ENCODE measurements around the gene RPL7A.
"Not testable (repeated sequence)": the region's sequence is repeated elsewhere in the genome, so short reads cannot be mapped to it uniquely, and the experiment has no call there.

Gene RPL7A

GRCh38 chr9:133382507-133383141 lies 34.6 kb downstream of the RPL7A start:
- Histone ChIP-seq H3K4me3 (ENCODE audit: low read depth in 1 of 5, low read length in 5 of 5) (no peak overlapping the region), H3K9ac (ENCODE audit: low read length in 5 of 5) (no peak overlapping the region), H3K27ac (ENCODE audit: low read depth, low read length) (no peak overlapping the region), H3K9me3 (ENCODE audit: control insufficient read depth in 5 of 5, low read length in 5 of 5) (peaks cover 0 to 8% (median 2%) of the 10 kb centered on the region in 5 donors), H3K27me3 (ENCODE audit: control insufficient read depth in 5 of 5, insufficient read depth in 4 of 5, low read length in 5 of 5) (no peaks in the 10 kb centered on the region), H3K4me1 (ENCODE audit: control insufficient read depth in 5 of 5, insufficient read depth in 5 of 5, low read length in 5 of 5) (peaks cover 0 to 7% (median 2%) of the 10 kb centered on the region in 5 donors), H3K36me3 (ENCODE audit: control insufficient read depth in 5 of 5, insufficient read depth in 5 of 5, low read length in 5 of 5) (no peaks in the 10 kb centered on the region)

- Histone ChIP-seq H3K9ac (ENCODE audit: low read length in 5 of 5) (no peak overlapping the region), H3K4me3 (ENCODE audit: low read depth in 1 of 5, low read length in 5 of 5) (no peak overlapping the region), H3K9me3 (ENCODE audit: control insufficient read depth in 5 of 5, low read length in 5 of 5) (peaks cover 0 to under 1% (median 0%) of the 10 kb centered on the region in 5 donors), H3K27me3 (ENCODE audit: control insufficient read depth in 5 of 5, insufficient read depth in 4 of 5, low read length in 5 of 5) (no peaks in the 10 kb centered on the region), H3K4me1 (ENCODE audit: control insufficient read depth in 5 of 5, insufficient read depth in 5 of 5, low read length in 5 of 5) (peaks cover 0 to under 1% (median 0%) of the 10 kb centered on the region in 5 donors), H3K27ac (ENCODE audit: low read depth, low read length) (no peak overlapping the region), H3K36me3 (ENCODE audit: control insufficient read depth in 5 of 5, insufficient read depth in 5 of 5, low read length in 5 of 5) (no peaks in the 10 kb centered on the region)
Measured at GRCh38 chr9:133383438-133383837, 35.4 kb downstream of the RPL7A start.

- no peak overlapping the region for H3K27ac ChIP-seq (ENCODE audit: low read depth, low read length)
- H3K4me3 ChIP-seq (ENCODE audit: low read depth in 1 of 5, low read length in 5 of 5) = no peak overlapping the region
- no peak overlapping the region for H3K9ac ChIP-seq (ENCODE audit: low read length in 5 of 5)
- peaks cover 0 to 2% (median 0%) of the 10 kb centered on the region in 5 donors for H3K27me3 ChIP-seq (ENCODE audit: control insufficient read depth in 5 of 5, insufficient read depth in 4 of 5, low read length in 5 of 5)
- no peaks in the 10 kb centered on the region for H3K36me3 ChIP-seq (ENCODE audit: control insufficient read depth in 5 of 5, insufficient read depth in 5 of 5, low read length in 5 of 5)
- H3K9me3 ChIP-seq (ENCODE audit: control insufficient read depth in 5 of 5, low read length in 5 of 5) = no peaks in the 10 kb centered on the region
- no peaks in the 10 kb centered on the region for H3K4me1 ChIP-seq (ENCODE audit: control insufficient read depth in 5 of 5, insufficient read depth in 5 of 5, low read length in 5 of 5)
Measured at GRCh38 chr9:133384736-133385321, 36.8 kb downstream of the RPL7A start.

- Histone ChIP-seq H3K4me3 (ENCODE audit: low read depth in 1 of 5, low read length in 5 of 5) (no peak overlapping the region), H3K9me3 (ENCODE audit: control insufficient read depth in 5 of 5, low read length in 5 of 5) (no peaks in the 10 kb centered on the region), H3K36me3 (ENCODE audit: control insufficient read depth in 5 of 5, insufficient read depth in 5 of 5, low read length in 5 of 5) (no peaks in the 10 kb centered on the region), H3K27me3 (ENCODE audit: control insufficient read depth in 5 of 5, insufficient read depth in 4 of 5, low read length in 5 of 5) (peaks cover 0 to 4% (median under 1%) of the 10 kb centered on the region in 5 donors), H3K4me1 (ENCODE audit: control insufficient read depth in 5 of 5, insufficient read depth in 5 of 5, low read length in 5 of 5) (no peaks in the 10 kb centered on the region), H3K9ac (ENCODE audit: low read length in 5 of 5) (no peak overlapping the region), H3K27ac (ENCODE audit: low read depth, low read length) (no peak overlapping the region)
Measured at GRCh38 chr9:133385452-133385851, 37.4 kb downstream of the RPL7A start.

- no peak overlapping the region for H3K9ac ChIP-seq (ENCODE audit: low read length in 5 of 5)
- H3K27me3 ChIP-seq (ENCODE audit: control insufficient read depth in 5 of 5, insufficient read depth in 4 of 5, low read length in 5 of 5) = peaks cover 0 to 7% (median 5%) of the 10 kb centered on the region in 5 donors
- no peaks in the 10 kb centered on the region for H3K9me3 ChIP-seq (ENCODE audit: control insufficient read depth in 5 of 5, low read length in 5 of 5)
- no peak overlapping the region for H3K4me3 ChIP-seq (ENCODE audit: low read depth in 1 of 5, low read length in 5 of 5)
- no peaks in the 10 kb centered on the region for H3K36me3 ChIP-seq (ENCODE audit: control insufficient read depth in 5 of 5, insufficient read depth in 5 of 5, low read length in 5 of 5)
- no peak overlapping the region for H3K27ac ChIP-seq (ENCODE audit: low read depth, low read length)
- no peaks in the 10 kb centered on the region for H3K4me1 ChIP-seq (ENCODE audit: control insufficient read depth in 5 of 5, insufficient read depth in 5 of 5, low read length in 5 of 5)
Measured at GRCh38 chr9:133386338-133386737, 38.3 kb downstream of the RPL7A start.

- no peak overlapping the region for H3K27ac ChIP-seq (ENCODE audit: low read depth, low read length)
- H3K27me3 ChIP-seq (ENCODE audit: control insufficient read depth in 5 of 5, insufficient read depth in 4 of 5, low read length in 5 of 5) = peaks cover 0 to 7% (median 5%) of the 10 kb centered on the region in 5 donors
- H3K4me3 ChIP-seq (ENCODE audit: low read depth in 1 of 5, low read length in 5 of 5) = no peak overlapping the region
- H3K9me3 ChIP-seq (ENCODE audit: control insufficient read depth in 5 of 5, low read length in 5 of 5) = no peaks in the 10 kb centered on the region
- no peaks in the 10 kb centered on the region for H3K36me3 ChIP-seq (ENCODE audit: control insufficient read depth in 5 of 5, insufficient read depth in 5 of 5, low read length in 5 of 5)
- no peak overlapping the region for H3K9ac ChIP-seq (ENCODE audit: low read length in 5 of 5)
- no peaks in the 10 kb centered on the region for H3K4me1 ChIP-seq (ENCODE audit: control insufficient read depth in 5 of 5, insufficient read depth in 5 of 5, low read length in 5 of 5)
Measured at GRCh38 chr9:133387680-133388079, 39.7 kb downstream of the RPL7A start.

GRCh38 chr9:133389025-133389557 lies 41.1 kb downstream of the RPL7A start:
- Histone ChIP-seq H3K36me3 (ENCODE audit: control insufficient read depth in 5 of 5, insufficient read depth in 5 of 5, low read length in 5 of 5) (no peaks in the 10 kb centered on the region), H3K27ac (ENCODE audit: low read depth, low read length) (no peak overlapping the region)

GRCh38 chr9:133389562-133389961 lies 41.5 kb downstream of the RPL7A start:
- Histone ChIP-seq H3K9ac (ENCODE audit: low read length in 5 of 5) (no peak overlapping the region), H3K4me3 (ENCODE audit: low read depth in 1 of 5, low read length in 5 of 5) (no peak overlapping the region), H3K36me3 (ENCODE audit: control insufficient read depth in 5 of 5, insufficient read depth in 5 of 5, low read length in 5 of 5) (no peaks in the 10 kb centered on the region), H3K27ac (ENCODE audit: low read depth, low read length) (no peak overlapping the region), H3K9me3 (ENCODE audit: control insufficient read depth in 5 of 5, low read length in 5 of 5) (no peaks in the 10 kb centered on the region), H3K4me1 (ENCODE audit: control insufficient read depth in 5 of 5, insufficient read depth in 5 of 5, low read length in 5 of 5) (no peaks in the 10 kb centered on the region), H3K27me3 (ENCODE audit: control insufficient read depth in 5 of 5, insufficient read depth in 4 of 5, low read length in 5 of 5) (peaks cover 10 to 19% (median 14%) of the 10 kb centered on the region in 5 donors)

More at GRCh38 chr9:133389025-133389557, 41.1 kb downstream of the RPL7A start:
- Histone ChIP-seq H3K27me3 (ENCODE audit: control insufficient read depth in 5 of 5, insufficient read depth in 4 of 5, low read length in 5 of 5) (peaks cover 5 to 14% (median 10%) of the 10 kb centered on the region in 5 donors), H3K4me3 (ENCODE audit: low read depth in 1 of 5, low read length in 5 of 5) (no peak overlapping the region), H3K9me3 (ENCODE audit: control insufficient read depth in 5 of 5, low read length in 5 of 5) (no peaks in the 10 kb centered on the region), H3K4me1 (ENCODE audit: control insufficient read depth in 5 of 5, insufficient read depth in 5 of 5, low read length in 5 of 5) (no peaks in the 10 kb centered on the region), H3K9ac (ENCODE audit: low read length in 5 of 5) (no peak overlapping the region)

GRCh38 chr9:133390713-133391112 lies 42.7 kb downstream of the RPL7A start:
- Histone ChIP-seq H3K27ac (ENCODE audit: low read depth, low read length) (no peak overlapping the region), H3K27me3 (ENCODE audit: control insufficient read depth in 5 of 5, insufficient read depth in 4 of 5, low read length in 5 of 5) (peaks cover 18 to 25% (median 23%) of the 10 kb centered on the region in 5 donors), H3K4me3 (ENCODE audit: low read depth in 1 of 5, low read length in 5 of 5) (no peak overlapping the region), H3K4me1 (ENCODE audit: control insufficient read depth in 5 of 5, insufficient read depth in 5 of 5, low read length in 5 of 5) (no peaks in the 10 kb centered on the region), H3K9ac (ENCODE audit: low read length in 5 of 5) (no peak overlapping the region), H3K36me3 (ENCODE audit: control insufficient read depth in 5 of 5, insufficient read depth in 5 of 5, low read length in 5 of 5) (no peaks in the 10 kb centered on the region), H3K9me3 (ENCODE audit: control insufficient read depth in 5 of 5, low read length in 5 of 5) (no peaks in the 10 kb centered on the region)

GRCh38 chr9:133391449-133391848 lies 43.4 kb downstream of the RPL7A start:
- not testable (repeated sequence) for H3K4me1 ChIP-seq (ENCODE audit: control insufficient read depth in 5 of 5, insufficient read depth in 5 of 5, low read length in 5 of 5); H3K9ac ChIP-seq (ENCODE audit: low read length in 5 of 5); H3K9me3 ChIP-seq (ENCODE audit: control insufficient read depth in 5 of 5, low read length in 5 of 5); H3K4me3 ChIP-seq (ENCODE audit: low read depth in 1 of 5, low read length in 5 of 5); H3K27ac ChIP-seq (ENCODE audit: low read depth, low read length); H3K36me3 ChIP-seq (ENCODE audit: control insufficient read depth in 5 of 5, insufficient read depth in 5 of 5, low read length in 5 of 5)
- H3K27me3 ChIP-seq (ENCODE audit: control insufficient read depth in 5 of 5, insufficient read depth in 4 of 5, low read length in 5 of 5) = peaks cover 18 to 25% (median 23%) of the 10 kb centered on the region in 5 donors

All from subcutaneous abdominal adipose tissue (tissue), 5 donors.